ENCODE data around the gene KIAA1217. TPM values are rescaled to one million over a fixed set of nuclear protein-coding genes. Genes with fewer than 3 reads are reported as not detected.

KIAA1217 gene
- total and polyA plus RNA-seq, 12 donors: 10.8 to 73.7 (median 40.8) TPM

DNA sequence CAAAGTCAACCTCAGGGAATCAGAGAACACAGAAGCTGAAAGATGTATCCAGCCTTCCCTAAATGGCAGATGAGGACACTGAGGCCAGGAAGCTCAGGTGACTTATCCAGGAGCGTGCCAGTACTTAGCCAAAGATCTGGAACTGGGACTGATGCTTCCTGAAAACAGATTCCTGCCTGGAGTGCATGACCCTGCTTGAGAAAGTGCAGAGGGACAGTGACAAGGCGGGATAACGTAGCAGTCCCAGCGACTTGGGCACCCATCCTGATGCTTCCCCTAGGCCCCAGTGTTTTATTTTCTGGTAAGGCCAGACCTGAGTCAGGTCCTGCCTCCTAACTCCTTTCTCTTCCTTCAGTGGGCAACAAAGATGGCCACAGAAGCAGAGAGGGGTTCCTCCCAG lies 48.6 kb downstream of the KIAA1217 start:
- no peaks in the 10 kb centered on the region for H3K27me3 ChIP-seq
- TF ChIP-seq CTCF (IDR thresholded peaks at IDR 0.05): no peak
- no peak for TF ChIP-seq POLR2A (IDR thresholded peaks at IDR 0.05)
- WGBS, 4 donors: 84 to 91% (median 88%) methylated on average over 4 of the region's 4 CpGs
- DNase-seq: no peak
- H3K4me1 ChIP-seq (replicated peaks in 1 of 2): peaks cover 18 to 26% of the 10 kb centered on the region in 2 donors
- no peaks in the 10 kb centered on the region for H3K36me3 ChIP-seq (replicated peaks in 1 of 2)
- H3K9me3 ChIP-seq (replicated peaks in 1 of 3): no peaks in the 10 kb centered on the region
- H3K27ac ChIP-seq: no peak overlapping the region
- intact Hi-C loops (cut with DNase I): no loop called here
- no peak overlapping the region for H3K4me3 ChIP-seq

DNA sequence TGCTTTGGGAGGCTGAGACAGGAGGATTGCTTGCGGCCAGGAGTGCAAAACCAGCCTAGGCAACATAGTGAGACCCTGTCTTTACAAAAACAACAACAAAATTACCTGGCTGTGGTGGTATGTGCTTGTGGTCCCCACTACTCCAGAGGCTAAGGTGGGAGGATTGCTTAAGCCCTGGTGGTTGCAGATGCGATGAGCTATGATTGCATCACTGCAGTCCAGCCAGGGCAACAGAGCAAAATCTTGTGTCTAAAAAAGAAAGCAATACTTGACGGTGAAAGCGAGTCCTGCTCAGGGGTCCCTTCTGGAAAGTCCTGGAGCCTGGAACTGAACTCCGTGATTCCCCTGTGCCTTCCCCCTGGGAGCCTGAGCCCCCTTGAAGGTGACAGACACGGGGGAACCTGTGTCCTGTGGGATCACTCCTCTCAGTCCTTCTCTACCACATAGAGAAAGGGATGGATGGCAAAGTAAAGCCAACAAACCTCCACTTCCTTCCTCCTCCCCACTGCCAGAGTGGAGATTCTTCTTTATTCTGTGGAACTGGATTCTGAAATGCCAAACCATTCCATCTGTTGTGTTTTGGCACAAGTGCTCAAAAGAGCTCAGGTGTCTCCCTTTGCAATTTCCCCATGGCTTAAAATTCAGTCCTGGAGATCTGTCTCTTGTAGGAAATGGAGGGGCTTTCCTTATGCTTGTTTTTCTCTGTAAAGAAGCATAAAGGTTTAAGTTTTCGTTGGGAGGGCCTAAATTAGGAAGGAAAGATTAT lies 50.6 kb downstream of the KIAA1217 start:
- Histone ChIP-seq H3K27me3 (no peaks in the 10 kb centered on the region), H3K4me3 (no peak overlapping the region), H3K36me3 (replicated peaks in 1 of 2) (no peaks in the 10 kb centered on the region), H3K27ac (peak overlapping the region in 1 of 5 donors; percentile 28), H3K4me1 (replicated peaks in 1 of 2) (peaks cover 34 to 46% of the 10 kb centered on the region in 2 donors), H3K9me3 (replicated peaks in 1 of 3) (no peaks in the 10 kb centered on the region)
- TF ChIP-seq CTCF (IDR thresholded peaks at IDR 0.05): no peak
- no peak for TF ChIP-seq POLR2A (IDR thresholded peaks at IDR 0.05)
- 79 to 87% (median 82%) methylated on average over 7 of the region's 7 CpGs for WGBS, 4 donors
- DNase-seq: no peak
- intact Hi-C loops (cut with DNase I): no loop called here

GRCh38 chr10:24261627-24262026 lies 52.7 kb downstream of the KIAA1217 start:
- no peaks in the 10 kb centered on the region for H3K36me3 ChIP-seq (replicated peaks in 1 of 2)
- no peak for DNase-seq
- TF ChIP-seq CTCF (IDR thresholded peaks at IDR 0.05): no peak
- TF ChIP-seq POLR2A (IDR thresholded peaks at IDR 0.05): no peak
- peaks cover 17 to 40% of the 10 kb centered on the region in 2 donors for H3K4me1 ChIP-seq (replicated peaks in 1 of 2)
- WGBS, 4 donors: 74 to 91% (median 87%) methylated on average over 3 of the region's 3 CpGs
- H3K27me3 ChIP-seq: no peaks in the 10 kb centered on the region
- H3K9me3 ChIP-seq (replicated peaks in 1 of 3): no peaks in the 10 kb centered on the region
- intact Hi-C loops (cut with DNase I): no loop called here
- no peak overlapping the region for H3K4me3 ChIP-seq
- H3K27ac ChIP-seq: peak overlapping the region in 2 of 5 donors; percentile 38 to 64

DNA sequence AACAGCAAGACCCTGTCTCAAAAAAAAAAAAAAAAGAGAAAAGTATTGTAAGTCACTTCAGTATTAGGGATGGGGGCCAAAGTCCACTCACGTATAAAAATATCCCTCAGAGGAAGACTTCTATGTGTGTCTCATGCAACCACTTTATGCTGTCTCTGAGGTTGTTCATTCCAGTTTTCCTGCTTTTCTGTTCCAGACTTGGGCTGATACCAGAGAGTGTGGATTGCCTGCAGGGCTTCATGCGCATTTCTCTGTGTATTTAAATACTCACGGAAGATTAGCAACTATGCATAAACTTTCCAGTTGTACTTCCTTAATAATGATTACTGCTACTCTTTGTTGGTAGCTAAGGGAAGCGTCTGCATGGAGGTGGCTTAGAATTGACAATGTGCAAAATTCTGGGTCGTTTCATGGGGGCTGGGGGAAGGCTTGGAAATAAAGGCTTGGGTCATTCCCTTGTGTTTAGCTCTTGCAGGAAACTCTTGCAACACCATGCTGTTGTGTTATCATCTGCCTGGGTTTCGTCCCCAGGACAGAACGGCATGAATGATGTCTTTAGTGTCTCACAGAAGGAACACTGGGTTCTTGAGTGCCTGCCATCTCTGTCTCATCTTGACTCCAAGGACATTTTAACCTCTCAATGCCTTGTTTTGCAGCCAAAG lies 54.1 kb downstream of the KIAA1217 start:
- H3K9me3 ChIP-seq (replicated peaks in 1 of 3): no peaks in the 10 kb centered on the region
- intact Hi-C loops (cut with DNase I): no loop called here
- H3K27ac ChIP-seq: peak overlapping the region in 4 of 5 donors; percentile 15 to 72 (median 46)
- no peak for TF ChIP-seq POLR2A (IDR thresholded peaks at IDR 0.05)
- no peak for TF ChIP-seq CTCF (IDR thresholded peaks at IDR 0.05)
- H3K4me1 ChIP-seq (replicated peaks in 1 of 2): peaks cover 16 to 40% of the 10 kb centered on the region in 2 donors
- no peak overlapping the region for H3K4me3 ChIP-seq
- H3K27me3 ChIP-seq: no peaks in the 10 kb centered on the region
- DNase-seq: peak in 6 of 7 donors; percentile 56 to 89 (median 75)
- WGBS, 4 donors: 43 to 54% (median 48%) methylated on average over 7 of the region's 7 CpGs
- no peaks in the 10 kb centered on the region for H3K36me3 ChIP-seq (replicated peaks in 1 of 2)

Measured in adrenal gland (tissue), 12 donors.